SKM-1 treated with dmso at 0.1 percent for 144 hours (cell line): ENCODE results near the gene CRYGD.
"Not testable (repeated sequence)": the region's sequence is repeated elsewhere in the genome, so short reads cannot be mapped to it uniquely, and the experiment has no call there.

Experiments
- DNase-seq: peaks from one replicate; lab custom pipeline; 2025; ENCODE audit not compliant: unreplicated experiment; lab: John Stamatoyannopoulos, UW

Gene CRYGD

DNA sequence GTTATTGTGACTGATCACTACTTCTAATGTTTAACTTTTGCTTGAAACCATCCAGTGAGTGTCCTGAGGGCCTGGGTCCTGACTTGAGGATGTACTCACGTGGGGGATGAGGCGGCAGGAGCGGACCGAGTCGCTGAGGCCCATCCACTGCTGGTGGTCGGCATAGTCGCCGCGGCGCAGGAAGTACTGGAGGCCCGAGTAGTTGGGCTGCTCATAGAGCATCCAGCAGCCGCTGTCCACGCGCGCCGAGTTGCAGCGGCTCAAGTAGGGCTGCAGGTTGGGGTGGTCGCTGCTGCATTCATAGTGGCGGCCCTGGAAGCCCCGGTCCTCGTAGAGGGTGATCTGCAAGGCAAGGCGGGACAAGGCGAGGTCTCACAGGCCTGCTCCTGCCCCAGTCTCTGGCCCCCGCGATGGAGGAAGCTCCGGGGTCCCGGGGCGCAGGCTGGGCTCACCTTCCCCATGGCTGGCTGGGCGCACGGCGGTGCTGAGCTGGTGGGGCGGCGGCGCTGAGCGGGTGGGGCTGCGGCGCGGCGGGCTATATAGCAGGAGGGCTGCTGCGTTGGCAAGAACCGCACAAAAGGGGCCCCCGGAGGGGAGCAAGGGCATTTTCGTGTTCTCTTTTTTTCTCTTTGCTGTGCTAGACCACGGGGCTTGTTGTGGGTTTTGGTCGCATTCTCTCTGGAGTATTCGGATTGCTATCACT, at the start of gene CRYGD:
TSS of gene CRYGD (minus strand) at position 512 of the 703 bp plus-strand sequence. CDS start at position 461, 51 bp downstream.
- not testable (repeated sequence) for DNase-seq

DNA sequence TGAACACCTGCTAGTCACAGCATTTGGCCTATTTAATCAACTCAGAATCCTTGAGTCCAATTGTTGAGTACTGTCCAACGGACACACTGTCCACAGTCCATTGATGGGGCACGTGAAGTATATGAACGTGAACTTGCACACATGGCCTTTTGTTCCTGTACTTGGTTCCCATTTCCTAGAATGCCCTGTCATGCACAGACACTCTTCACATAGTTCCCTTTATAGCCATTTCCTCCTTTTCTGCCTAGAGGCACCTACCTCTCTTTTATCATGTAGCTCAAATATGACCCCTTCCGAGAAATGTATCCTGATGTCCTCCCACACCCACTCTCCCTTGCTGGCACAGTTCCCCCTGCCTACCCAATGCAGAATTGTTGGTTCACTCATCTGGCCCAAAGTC, 47.8 kb upstream of the CRYGD start:
- peak; percentile 90 for DNase-seq

DNA sequence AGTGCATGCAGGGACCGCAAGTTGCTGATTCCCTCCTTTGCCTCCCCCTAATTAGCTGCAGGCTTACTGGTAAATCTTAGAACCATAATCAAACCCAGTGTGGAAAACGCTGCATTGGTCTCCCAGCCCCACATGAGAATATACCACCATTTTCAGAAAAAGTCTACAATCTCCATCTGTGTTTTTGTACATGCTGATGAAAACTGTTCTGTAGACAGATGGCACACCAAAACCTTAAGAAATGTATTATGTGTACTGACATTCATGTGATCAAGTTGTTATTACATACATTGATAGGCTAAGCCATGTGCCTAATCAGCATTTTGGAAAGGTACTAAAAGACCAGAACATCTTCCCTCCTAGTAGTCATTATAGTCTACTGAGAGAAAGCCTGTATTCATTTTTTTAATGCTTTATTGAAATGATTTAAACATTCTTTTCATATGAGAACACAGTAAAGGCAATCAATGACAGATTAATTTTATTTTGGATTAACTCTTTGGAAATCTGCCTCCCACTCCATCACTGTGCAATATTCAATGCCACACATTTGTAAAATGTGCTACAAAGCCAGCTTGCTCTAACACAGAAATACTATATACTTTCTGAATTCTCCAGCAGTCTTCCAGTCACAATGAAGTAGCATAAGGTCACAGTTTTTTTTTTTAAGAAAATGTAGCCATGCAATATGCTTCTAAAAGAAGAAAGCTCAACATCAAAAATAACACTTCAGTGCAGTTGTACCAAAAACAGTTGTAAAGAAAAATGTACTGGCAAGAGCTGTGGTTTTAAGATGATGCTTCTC, 40.8 kb upstream of the CRYGD start:
- DNase-seq, result no peak

DNA sequence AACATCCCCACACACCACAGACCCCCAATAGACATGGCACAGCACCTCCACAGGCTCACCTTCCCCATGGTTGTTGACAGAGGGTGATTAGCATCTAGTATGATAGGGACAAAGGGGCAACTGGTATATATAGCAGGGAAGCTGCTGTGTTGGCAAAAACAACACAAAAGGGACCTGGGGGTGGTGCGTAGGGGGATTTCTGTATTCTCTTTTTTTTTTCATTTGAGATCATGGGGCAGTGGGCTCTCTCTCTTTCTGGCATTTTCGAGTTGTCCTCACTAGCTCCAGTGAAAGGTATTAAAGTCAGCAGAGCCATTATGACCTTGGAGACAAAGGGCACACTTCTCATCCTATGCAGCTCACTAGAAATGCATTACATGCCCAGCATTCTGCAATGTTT, 39.2 kb upstream of the CRYGD start, which contains the start of gene CRYGA:
TSS of gene CRYGA (minus strand) at position 101 of the 400 bp plus-strand sequence. CDS start at position 68, 33 bp downstream.
- no peak for DNase-seq

DNA sequence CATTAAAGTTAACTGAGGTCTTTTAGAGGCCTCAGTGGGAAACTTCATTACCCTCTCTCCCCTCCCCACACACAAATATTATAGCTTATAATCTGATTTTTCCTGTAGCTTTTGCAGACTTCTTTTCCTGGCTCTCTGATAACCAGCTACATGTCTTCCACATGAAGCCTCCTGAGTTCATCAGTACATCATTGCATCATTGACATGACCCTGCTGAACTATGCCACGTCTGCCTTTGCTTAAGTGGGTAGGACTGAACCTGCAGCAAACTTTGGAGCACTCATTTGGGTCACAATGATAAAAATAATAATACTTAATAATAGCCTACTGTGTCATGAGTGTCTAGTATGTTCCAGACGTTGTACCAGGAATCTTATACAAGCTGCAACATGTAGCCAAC, 32.1 kb upstream of the CRYGD start:
- DNase-seq, result no peak

DNA sequence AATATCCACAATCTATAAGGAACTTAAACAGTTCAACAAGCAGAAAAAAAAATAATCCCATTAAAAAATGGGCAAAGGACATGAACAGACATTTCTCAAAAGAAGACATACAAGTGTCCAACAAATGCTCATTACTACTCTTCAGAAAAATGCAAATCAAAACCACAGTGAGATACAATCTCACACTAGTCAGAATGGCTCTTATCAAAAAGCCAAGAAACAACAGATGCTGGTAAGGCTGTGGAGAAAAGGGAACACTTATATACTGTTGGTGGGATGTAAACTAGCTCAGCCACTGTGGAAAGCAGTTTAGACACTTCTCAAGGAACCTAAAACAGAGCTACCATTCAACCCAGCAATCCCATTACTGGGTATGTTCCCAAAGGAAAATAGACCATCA, 28.8 kb upstream of the CRYGD start:
- no peak for DNase-seq

DNA sequence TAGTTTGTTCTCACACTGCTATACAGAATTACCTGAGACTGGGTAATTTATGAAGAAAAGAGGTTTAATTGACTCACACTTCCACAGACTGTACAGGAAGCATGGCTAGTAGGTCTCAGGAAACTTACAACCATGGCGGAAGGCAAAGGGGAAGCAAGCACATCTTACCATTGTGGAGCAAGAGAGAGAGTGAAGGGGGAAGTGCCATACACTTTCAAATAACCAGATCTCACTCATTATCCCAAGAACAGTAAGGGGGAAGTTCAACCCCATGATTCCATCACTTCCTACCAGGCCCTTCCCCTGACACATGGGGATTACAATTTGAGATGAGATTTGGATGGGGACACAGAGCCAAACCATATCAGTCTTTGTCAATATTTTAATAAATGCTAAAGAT, 26.6 kb upstream of the CRYGD start:
- DNase-seq, result peak; percentile 71

DNA sequence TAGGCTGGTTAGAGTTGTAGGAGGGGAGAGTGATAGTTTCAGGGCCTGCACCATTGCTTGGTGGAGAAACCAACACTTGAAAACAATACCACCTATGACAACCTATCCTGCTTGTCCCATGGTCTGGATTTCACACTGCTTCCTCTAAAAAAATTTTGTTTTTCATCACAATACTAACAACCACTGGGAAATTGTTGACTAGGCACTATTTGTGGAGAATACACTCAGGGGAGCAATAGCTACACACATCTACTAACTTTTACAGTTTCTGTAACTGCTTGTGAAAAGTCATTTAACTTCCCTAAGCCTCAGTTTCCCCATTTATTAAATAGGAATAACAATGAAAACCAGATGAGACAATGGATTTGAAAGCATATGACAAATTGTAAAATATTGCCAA, 25.8 kb upstream of the CRYGD start:
- DNase-seq, result no peak

DNA sequence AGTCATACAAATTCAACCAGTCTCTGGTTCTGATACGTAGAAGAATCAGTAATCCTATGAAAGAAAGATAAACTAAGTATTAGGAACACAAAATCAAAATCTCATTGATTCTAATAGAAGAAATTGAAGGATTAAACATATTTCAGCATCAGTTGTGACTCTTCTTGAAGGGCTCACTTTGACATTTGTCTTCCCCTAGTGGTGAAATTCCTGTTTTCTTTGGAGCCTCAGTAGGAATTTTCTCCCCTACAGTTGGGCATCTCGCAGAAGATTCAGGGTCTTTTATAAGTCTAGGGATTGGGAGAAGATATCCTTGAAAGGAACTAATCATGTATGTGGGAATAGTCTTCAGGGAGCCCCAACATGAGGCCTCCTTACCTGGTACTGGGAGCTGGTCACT, 24.5 kb upstream of the CRYGD start:
- DNase-seq, result no peak

DNA sequence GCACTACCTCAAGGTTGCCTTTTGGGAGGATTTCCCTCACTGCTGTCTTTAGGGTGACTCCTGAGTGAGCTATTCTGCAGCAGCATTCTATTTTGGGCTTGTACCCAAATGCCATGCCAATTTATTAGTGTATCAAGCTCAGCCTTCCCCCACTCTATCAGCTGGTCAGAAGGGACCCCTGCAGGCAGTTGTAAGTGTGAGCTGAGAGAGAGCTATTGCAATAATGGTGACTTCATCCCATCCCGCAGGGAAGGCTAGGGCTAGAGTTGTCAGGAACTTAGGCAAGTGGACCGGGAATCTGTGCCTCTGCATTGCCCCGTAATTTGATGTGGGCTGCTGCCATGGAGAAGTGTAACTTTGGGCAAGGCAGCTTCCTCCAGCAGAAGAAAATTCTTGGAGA, 23.4 kb upstream of the CRYGD start:
- no peak for DNase-seq

DNA sequence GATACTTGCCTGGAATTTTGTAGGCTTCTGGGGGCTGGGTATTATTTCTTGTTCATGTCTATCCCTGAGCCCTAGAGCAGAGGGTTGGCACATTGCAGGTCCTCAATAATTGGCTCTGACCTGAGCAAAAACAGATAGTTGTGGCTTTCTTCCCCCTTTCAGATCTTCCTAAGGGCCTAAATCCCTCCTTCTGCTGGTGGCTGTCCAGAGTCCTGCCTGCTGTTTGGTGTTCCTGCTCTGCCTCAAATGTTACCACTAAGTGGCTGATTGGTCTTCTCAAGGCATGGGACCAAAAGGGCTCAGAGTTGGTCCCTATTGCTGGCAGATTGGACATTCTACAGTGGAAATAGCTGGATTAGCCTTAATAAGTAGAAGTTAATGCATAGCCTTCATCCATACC, 22.7 kb upstream of the CRYGD start:
- DNase-seq, result no peak

DNA sequence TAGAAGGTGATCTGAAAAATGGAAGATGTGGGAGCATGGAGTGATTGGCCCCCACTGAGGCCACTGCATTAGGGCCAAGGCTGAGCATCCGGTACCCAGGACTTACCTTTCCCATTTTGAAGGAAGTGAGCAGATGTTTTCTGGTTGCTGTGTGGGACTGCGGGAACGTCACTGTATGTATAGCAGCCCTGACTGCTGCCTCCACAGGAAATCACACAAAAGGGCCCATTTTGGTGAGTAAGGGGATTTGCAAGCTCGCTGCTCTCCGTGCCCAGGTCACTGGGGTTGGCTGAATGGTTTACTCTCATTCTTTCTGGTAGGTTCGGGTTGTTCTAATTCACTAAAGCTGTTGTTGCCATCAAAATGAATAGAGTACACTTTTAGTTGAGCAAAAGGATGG, 21.7 kb upstream of the CRYGD start, which contains the start of gene CRYGB:
TSS of gene CRYGB (minus strand) at position 153 of the 400 bp plus-strand sequence. CDS start at position 115, 38 bp downstream.
- no peak for DNase-seq

DNA sequence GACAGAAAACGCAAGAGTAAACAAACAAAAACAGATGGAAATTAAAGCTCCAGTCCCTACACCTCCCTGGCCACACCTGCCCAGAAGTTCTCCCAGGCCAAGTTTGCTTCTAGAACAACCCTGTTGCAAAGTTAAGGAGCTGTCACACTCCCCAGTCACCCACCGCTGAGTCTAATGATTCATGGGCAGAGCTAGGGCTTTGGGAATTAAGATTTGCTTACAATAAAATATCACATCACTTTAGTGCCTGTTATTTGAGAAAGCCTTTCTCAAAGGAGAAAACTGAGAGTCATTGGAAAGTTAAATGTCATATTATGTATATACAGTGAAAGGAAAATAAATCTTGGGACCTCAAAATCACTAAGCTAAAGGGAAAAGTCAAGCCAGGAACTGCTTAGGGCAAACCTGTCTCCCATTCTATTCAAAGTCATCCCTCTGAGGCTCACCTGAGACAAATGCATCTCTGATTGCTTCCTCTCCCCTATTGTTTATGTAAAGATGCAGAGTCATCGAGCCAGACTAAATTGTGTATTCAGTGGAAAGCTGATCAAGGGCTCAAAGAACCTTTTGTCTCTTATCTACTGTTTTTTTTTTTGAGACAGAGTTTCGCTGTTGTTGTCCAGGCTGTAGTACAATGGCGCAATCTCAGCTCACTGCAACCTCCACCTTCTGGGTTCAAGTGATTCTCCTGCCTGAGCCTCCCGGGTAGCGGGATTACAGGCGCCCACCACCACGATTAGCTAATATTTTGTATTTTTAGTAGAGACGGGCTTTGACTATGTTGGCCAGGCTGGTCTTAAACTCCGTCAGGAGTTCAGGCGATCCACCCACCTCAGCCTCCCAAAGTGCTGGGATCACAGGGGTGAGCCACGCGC, 18.8 kb upstream of the CRYGD start:
- no peak for DNase-seq

DNA sequence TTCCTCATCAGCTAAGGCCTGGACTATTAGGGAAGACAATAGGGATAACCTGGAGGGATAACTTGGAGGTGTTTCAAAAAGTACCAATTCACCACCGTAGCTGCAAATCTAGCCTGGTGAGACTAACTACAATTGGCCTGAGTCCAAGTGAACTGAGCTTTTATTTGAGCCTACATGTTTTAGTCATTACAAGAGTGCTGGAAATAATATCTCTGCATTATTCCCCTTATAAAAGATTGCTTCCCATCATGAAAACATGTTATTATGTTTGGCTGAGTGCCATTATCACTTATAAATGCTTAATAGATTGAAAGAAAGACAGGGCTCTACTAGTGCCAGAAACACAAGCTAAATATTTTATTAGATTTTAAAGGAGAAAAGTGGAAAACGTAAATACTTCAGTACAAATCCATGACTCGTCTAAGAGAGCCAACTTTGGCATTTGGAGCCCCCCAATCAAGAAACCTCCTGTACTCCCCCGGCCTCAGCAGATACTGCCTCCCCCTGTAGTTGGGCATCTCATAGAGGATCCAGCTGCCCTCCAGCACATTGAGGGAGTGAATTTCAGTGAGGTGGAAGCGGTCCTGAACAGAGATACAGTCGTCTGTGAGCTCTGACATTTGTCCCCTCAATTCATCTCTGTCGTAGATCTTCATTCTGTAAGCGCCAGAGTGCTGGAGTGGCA, 18.1 kb upstream of the CRYGD start:
- DNase-seq, result no peak

DNA sequence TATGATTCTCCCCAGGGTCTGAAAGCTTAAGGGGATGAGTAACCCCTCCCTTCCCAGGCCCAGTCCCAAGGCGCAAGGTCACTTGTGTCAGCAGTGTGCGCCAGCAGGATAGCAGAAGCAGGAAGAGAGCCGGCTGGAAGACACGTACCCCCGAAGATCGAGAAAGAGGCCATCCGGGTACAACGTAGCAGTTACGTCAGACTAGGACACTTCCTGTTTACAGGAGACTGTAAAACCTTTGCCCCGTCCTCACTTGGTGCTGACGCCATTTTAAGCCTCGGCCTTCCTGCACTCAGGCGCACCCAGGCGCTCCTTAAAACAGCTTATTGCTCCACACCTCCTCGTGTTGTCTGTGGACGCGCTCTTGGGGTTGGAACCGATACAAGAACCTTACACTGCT, 15.1 kb upstream of the CRYGD start:
- DNase-seq, result no peak

DNA sequence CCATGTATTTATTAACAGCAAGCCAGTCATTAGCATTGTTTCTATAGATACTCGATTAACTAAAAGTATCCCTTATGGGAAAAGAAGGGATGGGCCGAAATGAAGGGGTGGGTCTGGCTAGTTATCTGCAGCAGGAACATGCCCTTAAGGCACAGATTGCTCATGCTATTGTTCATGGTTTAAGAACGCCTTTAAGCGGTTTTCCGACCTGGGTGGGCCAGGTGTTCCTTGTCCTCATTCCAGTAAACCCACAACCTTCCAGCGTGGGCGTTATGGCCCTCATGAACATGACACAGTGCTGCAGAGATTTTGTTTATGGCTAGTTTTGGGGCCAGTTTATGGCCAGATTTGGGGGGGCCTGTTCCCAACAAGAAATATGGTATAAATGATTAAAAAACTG, 14.0 kb upstream of the CRYGD start:
- not testable (repeated sequence) for DNase-seq

DNA sequence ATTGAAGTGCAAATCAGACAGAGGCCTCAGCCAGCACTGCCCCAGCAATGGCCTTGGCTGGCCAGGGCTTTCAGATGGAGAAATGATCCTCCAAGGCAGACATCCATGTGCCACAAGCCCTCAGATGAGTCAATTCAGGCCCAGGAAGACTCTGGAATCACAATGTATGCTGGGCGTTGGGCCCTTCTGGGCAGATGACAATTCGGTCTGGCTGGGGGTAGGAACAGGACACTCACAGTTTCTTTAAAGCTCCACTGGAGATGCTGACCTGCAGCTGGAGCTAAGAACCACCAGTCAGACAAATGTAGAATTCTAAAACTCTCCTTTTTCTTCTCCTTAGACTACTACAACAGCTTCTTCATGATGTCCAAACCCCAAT, 12.4 kb upstream of the CRYGD start:
- DNase-seq, result no peak

DNA sequence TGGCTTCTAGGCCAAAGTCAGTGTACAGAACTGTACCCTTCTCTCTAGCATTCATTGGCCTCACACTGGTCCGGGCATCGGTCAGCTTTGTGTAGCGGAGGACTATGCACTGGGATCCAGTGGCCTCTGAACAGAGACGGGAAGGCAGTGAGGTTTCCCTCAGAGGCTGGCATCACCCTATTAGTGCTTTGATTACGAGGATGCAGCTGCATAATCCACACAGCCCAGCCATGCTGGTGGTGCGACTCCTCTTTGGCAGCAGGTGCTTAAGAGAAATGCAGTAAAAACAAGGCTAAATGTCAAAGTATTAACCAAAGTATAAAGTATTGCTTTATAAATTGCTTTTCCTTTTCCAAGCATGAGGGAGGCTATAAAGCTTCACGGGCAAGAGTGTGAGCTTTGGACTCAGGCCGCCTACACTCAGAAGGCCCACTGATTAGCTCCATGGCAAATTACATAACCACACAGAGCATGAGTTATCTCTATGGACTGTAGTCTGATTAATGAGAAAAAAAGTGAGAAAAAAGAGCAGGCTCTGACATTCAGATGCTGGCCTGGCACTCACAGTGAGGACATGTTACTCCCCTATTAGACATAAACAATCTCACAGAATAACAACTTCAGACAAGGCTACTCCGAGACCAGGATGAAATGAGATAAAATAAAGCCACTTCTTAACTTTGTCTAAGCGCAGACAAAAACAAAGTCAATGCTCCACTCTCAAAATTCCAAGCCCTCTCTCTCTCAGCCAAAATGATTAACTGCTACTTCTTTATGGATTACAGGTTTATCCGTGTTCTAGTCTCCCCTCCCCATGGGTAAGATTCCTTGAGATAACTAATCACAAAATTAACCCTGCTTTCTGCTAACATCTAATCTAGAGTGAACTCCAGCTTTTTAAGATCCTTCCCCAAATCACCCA, 11.7 kb upstream of the CRYGD start:
- no peak for DNase-seq

DNA sequence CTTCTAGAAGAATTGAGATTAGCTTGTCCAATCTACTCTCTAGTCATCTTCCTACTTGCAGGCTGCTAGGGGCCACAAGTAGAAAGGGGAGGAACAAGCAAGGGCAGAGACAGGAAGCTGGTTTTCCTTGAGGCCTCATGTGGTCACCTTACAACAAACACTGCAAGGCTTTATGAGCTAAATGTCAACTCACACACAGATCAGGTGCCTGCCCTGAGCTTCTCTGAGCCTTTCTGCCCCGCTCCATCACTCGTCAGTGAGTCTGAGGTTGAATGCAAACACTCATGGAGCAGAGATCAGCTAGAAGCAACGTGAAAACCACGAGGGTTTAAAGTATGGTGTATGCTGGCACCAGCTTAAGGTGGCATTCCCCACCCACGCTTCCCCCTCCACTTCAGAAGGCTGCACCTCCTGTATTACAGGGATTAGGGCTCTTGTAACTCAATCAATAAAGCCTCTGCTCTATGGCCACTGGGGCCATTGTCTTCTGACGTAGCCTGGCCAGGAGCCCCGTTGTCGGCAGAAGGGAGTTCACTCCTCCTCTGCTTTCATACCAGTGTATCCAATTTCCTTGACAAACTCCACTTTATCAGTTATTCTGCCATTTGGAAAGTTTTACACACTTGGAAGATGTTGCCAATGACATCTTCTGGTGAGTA, 10.7 kb upstream of the CRYGD start:
- DNase-seq, result peak; percentile 60
